ENCODE measurements around the gene ACP7. TPM values are rescaled to one million over a fixed set of nuclear protein-coding genes. Genes with fewer than 3 reads are reported as not detected.

ACP7 gene
- total and polyA plus RNA-seq, 9 of the 15 experiments (the other 6 are each of a cell fraction or from before 2014, with no cell fraction given), result not detected

DNA sequence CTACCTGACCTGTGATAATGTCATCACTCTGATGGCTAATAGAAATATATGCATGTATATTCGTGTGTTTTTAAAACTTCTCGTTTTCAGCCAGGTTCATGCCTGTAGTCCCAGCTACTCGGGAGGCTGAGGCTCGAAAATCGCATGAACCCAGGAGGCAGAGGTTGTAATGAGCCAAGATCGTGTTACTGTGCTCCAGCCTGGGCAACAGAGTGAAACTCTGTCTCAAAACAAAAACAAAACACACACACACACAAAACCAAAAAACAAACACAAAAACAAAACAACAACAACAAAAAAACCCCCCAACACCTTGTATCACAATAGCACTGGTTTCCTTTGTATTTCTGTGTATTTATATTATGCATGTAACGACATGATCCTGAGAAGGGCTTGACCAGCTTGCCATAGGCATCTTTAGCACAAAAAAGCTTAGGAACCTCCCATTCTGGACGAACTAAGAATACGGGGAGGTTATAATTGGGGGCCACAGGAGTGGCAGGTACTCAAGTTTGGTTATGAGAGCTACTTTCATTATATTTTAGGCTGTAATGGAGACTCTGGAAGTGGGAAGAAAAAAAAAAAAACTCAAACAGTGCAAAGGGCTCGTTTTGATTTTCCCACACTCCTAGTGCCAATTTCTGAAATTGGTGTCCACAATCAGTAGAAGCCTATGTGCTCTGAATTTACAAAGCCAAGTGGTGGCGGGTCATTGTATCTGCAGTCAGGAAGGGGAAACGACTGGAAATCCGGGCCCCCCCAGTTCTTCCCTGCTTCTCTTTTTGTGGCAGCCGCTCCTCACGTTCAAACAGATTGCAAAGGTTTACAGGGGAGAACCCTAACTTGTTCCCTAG is 1.2 kb upstream of the ACP7 start:
- intact Hi-C loops (cut with micrococcal nuclease) (no loop called here), in situ Hi-C loops (cut with MboI) (no loop called here)
- no peak for DNase-seq (ENCODE audit: extremely low read depth in 1 of 4, low spot score in 3 of 4)
- H3K27me3 ChIP-seq (ENCODE audit: control insufficient read depth in 2 of 2, insufficient read depth in 2 of 2, low read length in 2 of 2), result peaks cover 34 to 51% of the 10 kb centered on the region in 2 experiments
- H2AFZ ChIP-seq (ENCODE audit: low read depth, low read length), result no peak overlapping the region
- no TSS peak for BruUV-seq (replicated peaks)
- H3K4me1 ChIP-seq (replicated peaks in 1 of 2; ENCODE audit: control insufficient read depth in 2 of 2, insufficient read depth in 2 of 2, low read length in 2 of 2), result peaks cover 0 to 8% of the 10 kb centered on the region in 2 experiments; a peak in 2 of 5 replicates
- POLR2A ChIA-PET, result interaction anchor here (1.2 kb wide), 1 partner anchor 45 kb away, joined by 3 read pairs; no protein-coding TSS in a partner anchor
- TF ChIP-seq ZFP36 (IDR thresholded peaks at IDR 0.05; ENCODE audit: low read depth, low read length, partially characterized antibody) (peak; percentile 30), HNRNPL (IDR thresholded peaks at IDR 0.05; ENCODE audit: low read depth, low read length) (no peak), ERF (CRISPR knock-in tag; IDR thresholded peaks at IDR 0.05) (no peak), ZNF232 (CRISPR knock-in tag; IDR thresholded peaks at IDR 0.05) (no peak), ZNF282 (CRISPR knock-in tag; IDR thresholded peaks at IDR 0.05) (no peak), NR1H2 (CRISPR knock-in tag; IDR thresholded peaks at IDR 0.05) (0 out of 2 replicates have a peak, but pooled peaks have one; percentile 29), CBX2 (IDR thresholded peaks at IDR 0.05; ENCODE audit: insufficient read depth, low read length, poor library complexity, severe bottlenecking) (peak; percentile 100), MTA1 (IDR thresholded peaks at IDR 0.05; ENCODE audit: borderline replicate concordance) (no peak), ZNF785 (CRISPR knock-in tag; IDR thresholded peaks at IDR 0.05) (no peak), THRAP3 (IDR thresholded peaks at IDR 0.05; ENCODE audit: borderline replicate concordance) (no peak), ZNF586 (CRISPR knock-in tag; conservative IDR thresholded peaks at IDR 0.05) (no peak), SRF (CRISPR knock-in tag; IDR thresholded peaks at IDR 0.05) (no peak)
- TF ChIP-seq, protein P1, sequence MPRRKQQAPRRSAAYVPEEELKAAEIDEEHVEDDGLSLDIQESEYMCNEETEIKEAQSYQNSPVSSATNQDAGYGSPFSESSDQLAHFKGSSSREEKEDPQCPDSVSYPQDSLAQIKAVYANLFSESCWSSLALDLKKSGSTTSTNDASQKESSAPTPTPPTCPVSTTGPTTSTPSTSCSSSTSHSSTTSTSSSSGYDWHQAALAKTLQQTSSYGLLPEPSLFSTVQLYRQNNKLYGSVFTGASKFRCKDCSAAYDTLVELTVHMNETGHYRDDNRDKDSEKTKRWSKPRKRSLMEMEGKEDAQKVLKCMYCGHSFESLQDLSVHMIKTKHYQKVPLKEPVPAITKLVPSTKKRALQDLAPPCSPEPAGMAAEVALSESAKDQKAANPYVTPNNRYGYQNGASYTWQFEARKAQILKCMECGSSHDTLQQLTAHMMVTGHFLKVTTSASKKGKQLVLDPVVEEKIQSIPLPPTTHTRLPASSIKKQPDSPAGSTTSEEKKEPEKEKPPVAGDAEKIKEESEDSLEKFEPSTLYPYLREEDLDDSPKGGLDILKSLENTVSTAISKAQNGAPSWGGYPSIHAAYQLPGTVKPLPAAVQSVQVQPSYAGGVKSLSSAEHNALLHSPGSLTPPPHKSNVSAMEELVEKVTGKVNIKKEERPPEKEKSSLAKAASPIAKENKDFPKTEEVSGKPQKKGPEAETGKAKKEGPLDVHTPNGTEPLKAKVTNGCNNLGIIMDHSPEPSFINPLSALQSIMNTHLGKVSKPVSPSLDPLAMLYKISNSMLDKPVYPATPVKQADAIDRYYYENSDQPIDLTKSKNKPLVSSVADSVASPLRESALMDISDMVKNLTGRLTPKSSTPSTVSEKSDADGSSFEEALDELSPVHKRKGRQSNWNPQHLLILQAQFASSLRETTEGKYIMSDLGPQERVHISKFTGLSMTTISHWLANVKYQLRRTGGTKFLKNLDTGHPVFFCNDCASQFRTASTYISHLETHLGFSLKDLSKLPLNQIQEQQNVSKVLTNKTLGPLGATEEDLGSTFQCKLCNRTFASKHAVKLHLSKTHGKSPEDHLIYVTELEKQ (CRISPR knock-in tag; IDR thresholded peaks at IDR 0.05), result no peak
- TF ChIP-seq, protein P2, sequence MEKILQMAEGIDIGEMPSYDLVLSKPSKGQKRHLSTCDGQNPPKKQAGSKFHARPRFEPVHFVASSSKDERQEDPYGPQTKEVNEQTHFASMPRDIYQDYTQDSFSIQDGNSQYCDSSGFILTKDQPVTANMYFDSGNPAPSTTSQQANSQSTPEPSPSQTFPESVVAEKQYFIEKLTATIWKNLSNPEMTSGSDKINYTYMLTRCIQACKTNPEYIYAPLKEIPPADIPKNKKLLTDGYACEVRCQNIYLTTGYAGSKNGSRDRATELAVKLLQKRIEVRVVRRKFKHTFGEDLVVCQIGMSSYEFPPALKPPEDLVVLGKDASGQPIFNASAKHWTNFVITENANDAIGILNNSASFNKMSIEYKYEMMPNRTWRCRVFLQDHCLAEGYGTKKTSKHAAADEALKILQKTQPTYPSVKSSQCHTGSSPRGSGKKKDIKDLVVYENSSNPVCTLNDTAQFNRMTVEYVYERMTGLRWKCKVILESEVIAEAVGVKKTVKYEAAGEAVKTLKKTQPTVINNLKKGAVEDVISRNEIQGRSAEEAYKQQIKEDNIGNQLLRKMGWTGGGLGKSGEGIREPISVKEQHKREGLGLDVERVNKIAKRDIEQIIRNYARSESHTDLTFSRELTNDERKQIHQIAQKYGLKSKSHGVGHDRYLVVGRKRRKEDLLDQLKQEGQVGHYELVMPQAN (IDR thresholded peaks at IDR 0.05; ENCODE audit: borderline replicate concordance), result no peak
- no peaks in the 10 kb centered on the region for H3K36me3 ChIP-seq (ENCODE audit: control insufficient read depth, insufficient read depth, low read length)
- no peak overlapping the region for H3K4me3 ChIP-seq
- no peak overlapping the region for H3K27ac ChIP-seq (ENCODE audit: extremely low read depth, low read depth, low read length)
- no peaks in the 10 kb centered on the region for H3K9me1 ChIP-seq (ENCODE audit: control insufficient read depth, insufficient read depth, low read length)
- no peak overlapping the region for H3K4me2 ChIP-seq (ENCODE audit: insufficient read depth, low read length)
- no peak overlapping the region for H3K9ac ChIP-seq (ENCODE audit: insufficient read depth in 1 of 2, low read depth in 2 of 2, low read length in 2 of 2)
- FAIRE-seq, result no peak
- ATAC-seq, result no peak
- under 1% methylated on average over 13 of the region's 15 CpGs for WGBS (ENCODE audit: insufficient coverage, low coverage, missing lambda C conversion rate)
- H3K9me3 ChIP-seq (replicated peaks; ENCODE audit: control insufficient read depth, insufficient read depth, low read depth, low read length), result no peaks in the 10 kb centered on the region
- CTCF ChIA-PET (ENCODE audit: low intra/inter-chr PET ratio), result no interaction called here
- 0 out of 2 replicates have a peak, but pooled peaks cover 11% of the 10 kb centered on the region for H4K20me1 ChIP-seq (replicated peaks; ENCODE audit: control insufficient read depth, insufficient read depth, low read length)
- H3K79me2 ChIP-seq (ENCODE audit: control insufficient read depth, insufficient read depth, low read length), result no peaks in the 10 kb centered on the region

All from K562 (cell line).